ENCODE results near the gene BIN1.
"Not testable (repeated sequence)": the region's sequence is repeated elsewhere in the genome, so short reads cannot be mapped to it uniquely, and the experiment has no call there.

Gene BIN1

DNA sequence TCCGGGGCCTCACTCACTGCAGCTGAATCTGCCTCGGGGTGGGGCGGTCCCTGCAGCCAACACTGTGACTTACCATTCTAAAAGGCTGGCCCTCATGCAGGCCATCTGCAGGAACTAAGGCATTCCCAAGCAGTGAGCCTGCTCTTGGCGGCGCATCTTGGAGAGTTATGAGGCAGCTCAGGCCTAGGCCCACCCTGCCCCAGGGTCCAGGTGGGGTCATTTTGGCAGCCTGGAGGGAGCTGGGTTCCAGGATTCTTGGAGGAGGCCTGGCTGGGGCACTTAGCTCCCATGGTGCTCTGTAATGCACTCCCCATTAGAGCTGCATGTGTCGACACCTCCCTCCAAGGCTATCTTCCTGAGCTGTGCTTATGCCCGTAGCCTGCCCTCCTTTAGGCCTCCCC lies 14.8 kb upstream of the BIN1 start:
- in situ Hi-C loops (cut with HindIII; ENCODE audit: low pct_ligation_motif_present, low sequenced_read_pairs), result no loop called here
- Histone ChIP-seq H3K36me3 (replicated peaks) (no peaks in the 10 kb centered on the region), H3K27me3 (replicated peaks) (no peaks in the 10 kb centered on the region), H3K4me3 (ENCODE audit: low read depth, low read length) (no peak overlapping the region), H3K27ac (no peak overlapping the region)
- no peak for DNase-seq
- TF ChIP-seq, protein P1, sequence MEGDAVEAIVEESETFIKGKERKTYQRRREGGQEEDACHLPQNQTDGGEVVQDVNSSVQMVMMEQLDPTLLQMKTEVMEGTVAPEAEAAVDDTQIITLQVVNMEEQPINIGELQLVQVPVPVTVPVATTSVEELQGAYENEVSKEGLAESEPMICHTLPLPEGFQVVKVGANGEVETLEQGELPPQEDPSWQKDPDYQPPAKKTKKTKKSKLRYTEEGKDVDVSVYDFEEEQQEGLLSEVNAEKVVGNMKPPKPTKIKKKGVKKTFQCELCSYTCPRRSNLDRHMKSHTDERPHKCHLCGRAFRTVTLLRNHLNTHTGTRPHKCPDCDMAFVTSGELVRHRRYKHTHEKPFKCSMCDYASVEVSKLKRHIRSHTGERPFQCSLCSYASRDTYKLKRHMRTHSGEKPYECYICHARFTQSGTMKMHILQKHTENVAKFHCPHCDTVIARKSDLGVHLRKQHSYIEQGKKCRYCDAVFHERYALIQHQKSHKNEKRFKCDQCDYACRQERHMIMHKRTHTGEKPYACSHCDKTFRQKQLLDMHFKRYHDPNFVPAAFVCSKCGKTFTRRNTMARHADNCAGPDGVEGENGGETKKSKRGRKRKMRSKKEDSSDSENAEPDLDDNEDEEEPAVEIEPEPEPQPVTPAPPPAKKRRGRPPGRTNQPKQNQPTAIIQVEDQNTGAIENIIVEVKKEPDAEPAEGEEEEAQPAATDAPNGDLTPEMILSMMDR (IDR thresholded peaks at IDR 0.05; ENCODE audit: low read depth, low read length, missing control alignments), result no peak

DNA sequence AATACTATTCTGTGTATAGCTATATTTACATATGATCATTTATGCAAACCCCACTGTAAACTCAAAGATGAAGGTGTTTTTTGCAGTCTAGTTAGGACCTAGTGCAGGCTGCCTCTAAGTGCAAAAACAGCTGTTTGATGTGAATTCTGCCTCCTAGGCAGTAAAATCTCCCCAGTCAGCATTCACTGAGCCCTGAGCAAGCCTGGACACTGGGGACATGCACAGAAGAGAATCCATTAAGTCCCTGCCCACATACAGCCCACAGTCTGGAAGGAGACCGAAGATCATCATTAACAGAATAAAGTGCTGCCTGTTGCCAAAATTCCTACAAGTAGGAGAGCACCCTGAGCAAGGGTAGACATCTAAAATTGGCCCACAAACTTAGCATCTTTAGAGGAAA lies 14.4 kb upstream of the BIN1 start:
- no peaks in the 10 kb centered on the region for H3K27me3 ChIP-seq (replicated peaks)
- TF ChIP-seq, protein P1 (IDR thresholded peaks at IDR 0.05; ENCODE audit: low read depth, low read length, missing control alignments), result no peak
- no peak overlapping the region for H3K27ac ChIP-seq
- no peaks in the 10 kb centered on the region for H3K36me3 ChIP-seq (replicated peaks)
- DNase-seq, result no peak
- in situ Hi-C loops (cut with HindIII; ENCODE audit: low pct_ligation_motif_present, low sequenced_read_pairs), result no loop called here
- H3K4me3 ChIP-seq (ENCODE audit: low read depth, low read length), result no peak overlapping the region

DNA sequence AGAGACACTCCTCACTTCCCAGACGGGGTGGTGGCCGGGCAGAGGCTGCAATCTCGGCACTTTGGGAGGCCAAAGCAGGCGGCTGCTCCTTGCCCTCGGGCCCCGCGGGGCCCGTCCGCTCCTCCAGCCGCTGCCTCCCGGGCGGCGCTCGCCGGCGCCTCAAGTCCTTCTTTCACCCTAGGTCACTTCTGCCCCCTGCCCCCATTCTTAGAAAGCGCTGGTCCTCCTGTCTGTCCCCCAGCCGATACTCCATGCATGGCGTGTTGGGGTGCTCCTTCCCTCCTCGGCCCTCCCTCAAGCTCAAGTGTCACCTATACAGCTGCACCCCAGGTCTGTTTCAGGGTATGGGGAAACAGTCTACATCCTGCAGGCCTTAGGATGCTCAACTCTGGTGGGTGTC lies 13.5 kb upstream of the BIN1 start:
- H3K27ac ChIP-seq; H3K4me3 ChIP-seq (ENCODE audit: low read depth, low read length); H3K27me3 ChIP-seq (replicated peaks); in situ Hi-C loops (cut with HindIII; ENCODE audit: low pct_ligation_motif_present, low sequenced_read_pairs); H3K36me3 ChIP-seq (replicated peaks); DNase-seq: not testable (repeated sequence)

DNA sequence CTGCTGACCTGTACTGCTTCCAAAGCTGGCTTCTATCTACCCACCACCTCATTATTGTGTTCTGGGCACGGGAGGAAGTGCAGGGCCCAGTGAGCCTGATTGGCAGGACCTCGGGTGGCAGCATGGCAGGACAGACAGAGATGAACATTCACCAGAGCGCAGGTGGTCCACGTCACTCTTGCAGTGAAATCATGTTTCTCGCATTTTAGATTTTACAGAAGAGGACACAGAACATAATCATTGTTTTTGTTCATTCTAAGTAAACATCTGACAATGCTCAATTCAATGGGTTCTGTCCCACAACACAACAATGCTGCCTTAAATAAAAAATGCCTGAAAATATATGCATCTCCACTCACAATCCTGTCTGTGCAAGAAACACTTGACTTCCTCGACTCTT lies 11.5 kb upstream of the BIN1 start:
- Histone ChIP-seq H3K27ac (no peak overlapping the region), H3K4me3 (ENCODE audit: low read depth, low read length) (no peak overlapping the region), H3K36me3 (replicated peaks) (no peaks in the 10 kb centered on the region), H3K27me3 (replicated peaks) (no peaks in the 10 kb centered on the region)
- TF ChIP-seq, protein P1 (IDR thresholded peaks at IDR 0.05; ENCODE audit: low read depth, low read length, missing control alignments), result no peak
- no peak for DNase-seq
- in situ Hi-C loops (cut with HindIII; ENCODE audit: low pct_ligation_motif_present, low sequenced_read_pairs), result no loop called here

DNA sequence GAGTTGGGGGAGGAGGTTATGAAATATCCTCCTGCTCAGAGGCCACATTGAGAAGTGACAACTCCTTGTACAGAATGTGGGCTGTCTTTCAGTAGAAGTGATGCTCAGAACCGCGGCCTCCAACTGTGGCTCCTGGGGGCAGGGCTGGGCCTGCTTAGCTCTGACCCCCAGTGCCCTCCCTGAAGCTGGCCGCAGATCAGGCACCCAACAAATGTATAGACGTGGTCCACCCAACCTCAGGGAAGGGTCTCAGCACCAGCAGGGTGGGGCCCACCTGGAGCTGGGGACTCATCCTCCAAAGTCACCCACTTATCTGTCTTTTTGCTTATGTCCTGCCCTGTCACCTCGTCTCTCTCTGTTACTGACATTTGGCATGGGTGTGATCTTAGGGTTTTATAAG lies 11.1 kb upstream of the BIN1 start:
- DNase-seq, result no peak
- H3K27me3 ChIP-seq (replicated peaks), result no peaks in the 10 kb centered on the region
- no peak overlapping the region for H3K4me3 ChIP-seq (ENCODE audit: low read depth, low read length)
- H3K36me3 ChIP-seq (replicated peaks), result no peaks in the 10 kb centered on the region
- TF ChIP-seq, protein P1 (IDR thresholded peaks at IDR 0.05; ENCODE audit: low read depth, low read length, missing control alignments), result no peak
- in situ Hi-C loops (cut with HindIII; ENCODE audit: low pct_ligation_motif_present, low sequenced_read_pairs), result no loop called here
- no peak overlapping the region for H3K27ac ChIP-seq

DNA sequence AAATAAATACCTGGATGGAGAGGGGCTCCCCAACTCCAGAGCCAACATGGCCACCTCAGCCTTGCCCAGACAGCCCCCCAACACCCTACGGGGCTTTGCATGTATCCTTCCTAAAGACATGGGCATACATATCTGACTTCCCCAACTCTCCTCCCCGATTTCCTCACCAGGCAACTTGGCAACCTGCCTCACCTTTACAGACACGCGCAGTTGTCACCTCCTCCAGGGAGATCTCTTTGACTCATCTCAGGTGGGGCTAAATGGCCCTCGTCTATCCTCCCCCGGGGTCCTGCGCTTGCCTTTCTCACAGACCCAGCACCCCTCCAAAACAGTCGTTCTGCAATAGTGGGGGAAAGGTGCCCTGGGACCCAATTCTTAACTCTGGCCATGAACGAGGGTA lies 10.6 kb upstream of the BIN1 start:
- in situ Hi-C loops (cut with HindIII; ENCODE audit: low pct_ligation_motif_present, low sequenced_read_pairs), result no loop called here
- H3K27me3 ChIP-seq (replicated peaks), result no peaks in the 10 kb centered on the region
- no peaks in the 10 kb centered on the region for H3K36me3 ChIP-seq (replicated peaks)
- H3K4me3 ChIP-seq (ENCODE audit: low read depth, low read length), result no peak overlapping the region
- H3K27ac ChIP-seq, result no peak overlapping the region
- no peak for DNase-seq
- TF ChIP-seq, protein P1 (IDR thresholded peaks at IDR 0.05; ENCODE audit: low read depth, low read length, missing control alignments), result no peak

Data from brain microvascular endothelial cell (primary cell).